GM12872 (cell line): ENCODE results near the gene ZNF614.

Experiments
- CTCF ChIP-seq: IDR thresholded peaks from 3 replicates; pipeline ENCODE4 v1.5.1; 2011; ENCODE audit warnings: low read depth, mild to moderate bottlenecking, low read length, moderate library complexity; ENCODE audit not compliant: insufficient read depth

The ZNF614 gene

GRCh38 chr19:51994048-51994644 lies 34.0 kb downstream of the ZNF614 start:
- no peak for TF ChIP-seq CTCF

GRCh38 chr19:51993422-51993821 lies 34.8 kb downstream of the ZNF614 start:
- TF ChIP-seq CTCF, result no peak

GRCh38 chr19:51986309-51987291 lies 41.6 kb downstream of the ZNF614 start, which contains the start of gene ZNF350:
Gene ZNF350 (minus strand): TSS chr19:51986840. CDS start chr19:51974360, 12,480 bp downstream.
- TF ChIP-seq CTCF, result no peak

- no peak for TF ChIP-seq CTCF
Observed at GRCh38 chr19:51983361-51983760, 44.8 kb downstream of the ZNF614 start.

DNA sequence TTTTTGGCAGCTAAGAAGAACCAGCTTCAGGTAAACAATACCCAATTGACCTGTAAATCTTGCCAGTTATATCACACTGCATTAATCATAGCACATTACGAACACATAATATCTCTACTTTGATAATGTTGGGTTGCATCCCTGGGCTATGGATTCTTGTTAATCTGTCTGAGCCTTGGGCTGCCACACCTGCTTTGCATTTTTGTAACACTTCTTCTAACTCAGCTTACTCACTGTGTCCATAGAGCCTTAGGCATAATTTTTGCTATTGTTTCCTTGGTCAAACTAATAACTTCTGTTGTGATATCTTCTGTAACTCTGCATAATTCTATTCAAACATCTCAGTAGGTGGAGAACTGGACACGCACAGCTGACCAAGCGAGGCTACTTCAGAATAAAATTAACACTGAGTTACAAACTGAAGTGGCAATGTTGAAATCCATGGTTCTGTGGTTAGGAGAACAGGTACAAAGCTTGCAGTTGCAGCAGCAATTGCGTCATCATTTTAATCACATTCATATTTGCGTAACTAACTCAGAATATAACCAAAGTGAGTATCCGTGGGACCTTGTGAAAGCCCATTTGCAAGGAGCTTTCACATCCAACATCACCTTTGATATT lies 48.0 kb downstream of the ZNF614 start:
- TF ChIP-seq CTCF, result no peak

- no peak for TF ChIP-seq CTCF
Observed at GRCh38 chr19:51978882-51979281, 49.3 kb downstream of the ZNF614 start.

DNA sequence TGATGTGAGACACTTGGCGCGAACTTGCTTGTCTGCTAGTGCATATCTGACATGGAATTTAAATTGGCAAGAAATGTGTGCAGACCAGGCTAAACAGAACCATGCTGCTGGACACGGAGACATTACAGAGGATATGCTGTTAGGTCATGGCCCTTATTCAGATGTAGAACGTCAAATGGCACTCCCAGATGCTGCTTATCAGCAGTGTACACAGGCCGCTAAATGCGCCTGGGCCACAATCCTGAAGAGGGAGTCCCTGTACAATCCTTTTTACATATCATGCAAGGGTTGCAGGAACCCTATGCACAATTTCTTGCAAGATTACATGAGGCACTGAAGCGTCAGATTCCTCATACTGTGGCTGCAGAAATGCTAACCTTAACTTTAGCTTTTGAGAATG lies 50.8 kb downstream of the ZNF614 start:
- no peak for TF ChIP-seq CTCF
